Measurements from ENCODE around the gene UBL3. TPM values are rescaled to one million over a fixed set of nuclear protein-coding genes. Genes with fewer than 3 reads are reported as not detected.

The UBL3 gene
- total and polyA plus RNA-seq, 2 donors from 2014 or later = 18.1 to 34.1 TPM

DNA sequence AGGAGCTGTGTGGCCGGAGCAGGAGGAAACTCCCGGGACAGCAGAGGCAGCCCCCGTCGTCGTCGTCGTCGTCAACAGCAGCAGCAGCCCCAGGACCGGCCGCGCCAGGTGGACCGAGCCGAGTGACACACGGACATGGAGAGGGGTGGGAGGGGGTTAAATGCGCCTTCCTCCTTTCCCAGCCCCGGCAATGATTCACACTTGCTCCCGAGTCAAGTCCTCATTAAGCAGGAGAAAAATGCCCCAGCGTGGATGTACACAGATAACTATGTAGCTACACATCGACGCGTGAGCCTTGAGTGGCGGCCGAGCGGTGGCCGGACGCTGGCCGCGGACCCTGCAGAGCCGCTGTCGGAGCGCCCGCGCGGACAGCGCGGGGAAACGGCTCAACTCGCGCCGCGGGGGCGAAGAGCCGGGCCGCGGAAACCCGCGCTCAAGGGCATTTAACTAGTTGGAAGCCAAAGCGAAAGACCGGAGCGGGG, 645 bp downstream of the UBL3 start:
- Histone ChIP-seq H3K36me3 (ENCODE audit: control insufficient read depth in 2 of 3, insufficient read depth in 3 of 3, low read length in 3 of 3) (no peaks in the 10 kb centered on the region), H3K9me3 (ENCODE audit: control insufficient read depth in 2 of 3, insufficient read depth in 1 of 3, low read length in 3 of 3) (no peaks in the 10 kb centered on the region), H3K27ac (ENCODE audit: low read depth in 2 of 2, low read length in 2 of 2) (peak overlapping the region; percentile 96 to 99), H3K4me1 (ENCODE audit: control insufficient read depth in 2 of 3, insufficient read depth in 2 of 3, low read depth in 1 of 3, low read length in 3 of 3) (peaks cover 0 to 6% (median 0%) of the 10 kb centered on the region in 3 donors), H3K27me3 (ENCODE audit: control insufficient read depth, insufficient read depth, low read length) (no peaks in the 10 kb centered on the region), H3K4me3 (ENCODE audit: low read length in 3 of 3) (peak overlapping the region; percentile 85 to 96 (median 90)), H3K9ac (ENCODE audit: low read length in 3 of 3) (peak overlapping the region; percentile 64 to 91 (median 68))
- intact Hi-C loops (cut with DNase I) = no loop called here
- TF ChIP-seq, protein P1, sequence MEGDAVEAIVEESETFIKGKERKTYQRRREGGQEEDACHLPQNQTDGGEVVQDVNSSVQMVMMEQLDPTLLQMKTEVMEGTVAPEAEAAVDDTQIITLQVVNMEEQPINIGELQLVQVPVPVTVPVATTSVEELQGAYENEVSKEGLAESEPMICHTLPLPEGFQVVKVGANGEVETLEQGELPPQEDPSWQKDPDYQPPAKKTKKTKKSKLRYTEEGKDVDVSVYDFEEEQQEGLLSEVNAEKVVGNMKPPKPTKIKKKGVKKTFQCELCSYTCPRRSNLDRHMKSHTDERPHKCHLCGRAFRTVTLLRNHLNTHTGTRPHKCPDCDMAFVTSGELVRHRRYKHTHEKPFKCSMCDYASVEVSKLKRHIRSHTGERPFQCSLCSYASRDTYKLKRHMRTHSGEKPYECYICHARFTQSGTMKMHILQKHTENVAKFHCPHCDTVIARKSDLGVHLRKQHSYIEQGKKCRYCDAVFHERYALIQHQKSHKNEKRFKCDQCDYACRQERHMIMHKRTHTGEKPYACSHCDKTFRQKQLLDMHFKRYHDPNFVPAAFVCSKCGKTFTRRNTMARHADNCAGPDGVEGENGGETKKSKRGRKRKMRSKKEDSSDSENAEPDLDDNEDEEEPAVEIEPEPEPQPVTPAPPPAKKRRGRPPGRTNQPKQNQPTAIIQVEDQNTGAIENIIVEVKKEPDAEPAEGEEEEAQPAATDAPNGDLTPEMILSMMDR (IDR thresholded peaks at IDR 0.05; ENCODE audit: borderline replicate concordance, extremely low read depth, insufficient read depth) = no peak
- FAIRE-seq (no peak), DNase-seq (peak; percentile 74 to 90 (median 82))

- peak overlapping the region; percentile 64 to 91 (median 68) for H3K9ac ChIP-seq (ENCODE audit: low read length in 3 of 3)
- peak in 3 of 5 donors; percentile 33 to 76 (median 71) for DNase-seq
- no peak for FAIRE-seq
- no peaks in the 10 kb centered on the region for H3K36me3 ChIP-seq (ENCODE audit: control insufficient read depth in 2 of 3, insufficient read depth in 3 of 3, low read length in 3 of 3)
- no peaks in the 10 kb centered on the region for H3K9me3 ChIP-seq (ENCODE audit: control insufficient read depth in 2 of 3, insufficient read depth in 1 of 3, low read length in 3 of 3)
- no peaks in the 10 kb centered on the region for H3K27me3 ChIP-seq (ENCODE audit: control insufficient read depth, insufficient read depth, low read length)
- H3K27ac ChIP-seq (ENCODE audit: low read depth in 2 of 2, low read length in 2 of 2) = peak overlapping the region; percentile 96 to 99
- intact Hi-C loops (cut with DNase I) = no loop called here
- TF ChIP-seq, protein P1 (IDR thresholded peaks at IDR 0.05; ENCODE audit: borderline replicate concordance, extremely low read depth, insufficient read depth) = no peak
- H3K4me3 ChIP-seq (ENCODE audit: low read length in 3 of 3) = peak overlapping the region; percentile 85 to 96 (median 90)
- peaks cover 0 to 6% (median 0%) of the 10 kb centered on the region in 3 donors for H3K4me1 ChIP-seq (ENCODE audit: control insufficient read depth in 2 of 3, insufficient read depth in 2 of 3, low read depth in 1 of 3, low read length in 3 of 3)
Observed at GRCh38 chr13:29849071-29849631, 1.3 kb downstream of the UBL3 start.

DNA sequence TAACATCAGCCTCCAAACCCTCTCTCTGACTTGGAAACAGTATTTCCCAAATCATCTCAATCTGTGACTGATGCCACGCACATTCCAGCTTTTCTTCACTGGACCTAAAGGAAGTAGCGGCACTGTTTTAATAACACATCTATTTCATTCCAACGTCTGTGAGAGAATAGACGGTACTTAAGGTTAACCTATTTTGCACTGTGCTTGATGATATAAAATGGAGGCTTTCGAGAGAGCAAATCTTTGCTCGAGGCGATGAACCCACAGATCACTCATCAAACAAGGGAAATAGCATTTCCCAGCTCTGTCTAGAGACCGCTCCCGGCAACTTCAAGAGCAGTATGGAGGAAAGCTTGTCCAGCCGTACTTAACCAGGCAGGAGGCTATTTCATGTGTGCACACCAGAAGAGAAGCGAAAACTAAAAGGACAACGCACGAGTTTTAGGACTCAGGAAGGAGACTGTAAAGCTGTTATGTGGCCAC, 2.9 kb downstream of the UBL3 start:
- Histone ChIP-seq H3K4me1 (ENCODE audit: control insufficient read depth in 2 of 3, insufficient read depth in 2 of 3, low read depth in 1 of 3, low read length in 3 of 3) (peaks cover 0 to 6% (median 0%) of the 10 kb centered on the region in 3 donors), H3K4me3 (ENCODE audit: low read length in 3 of 3) (peak overlapping the region; percentile 54 to 79 (median 64)), H3K27ac (ENCODE audit: low read depth in 2 of 2, low read length in 2 of 2) (peak overlapping the region; percentile 4 to 49), H3K36me3 (ENCODE audit: control insufficient read depth in 2 of 3, insufficient read depth in 3 of 3, low read length in 3 of 3) (no peaks in the 10 kb centered on the region), H3K9me3 (ENCODE audit: control insufficient read depth in 2 of 3, insufficient read depth in 1 of 3, low read length in 3 of 3) (no peaks in the 10 kb centered on the region), H3K9ac (ENCODE audit: low read length in 3 of 3) (peak overlapping the region; percentile 10 to 61 (median 12)), H3K27me3 (ENCODE audit: control insufficient read depth, insufficient read depth, low read length) (no peaks in the 10 kb centered on the region)
- peak in 3 of 5 donors; percentile 27 to 70 (median 69) for DNase-seq
- intact Hi-C loops (cut with DNase I) = no loop called here
- TF ChIP-seq, protein P1 (IDR thresholded peaks at IDR 0.05; ENCODE audit: borderline replicate concordance, extremely low read depth, insufficient read depth) = no peak
- no peak for FAIRE-seq

Data from kidney (tissue), 14 donors.